ENCODE measurements around the gene PHACTR2. TPM values are rescaled to one million over a fixed set of nuclear protein-coding genes. Genes with fewer than 3 reads are reported as not detected.

The PHACTR2 gene
- total and polyA plus RNA-seq, 7 donors: 4.2 to 51.9 (median 17.6) TPM

DNA sequence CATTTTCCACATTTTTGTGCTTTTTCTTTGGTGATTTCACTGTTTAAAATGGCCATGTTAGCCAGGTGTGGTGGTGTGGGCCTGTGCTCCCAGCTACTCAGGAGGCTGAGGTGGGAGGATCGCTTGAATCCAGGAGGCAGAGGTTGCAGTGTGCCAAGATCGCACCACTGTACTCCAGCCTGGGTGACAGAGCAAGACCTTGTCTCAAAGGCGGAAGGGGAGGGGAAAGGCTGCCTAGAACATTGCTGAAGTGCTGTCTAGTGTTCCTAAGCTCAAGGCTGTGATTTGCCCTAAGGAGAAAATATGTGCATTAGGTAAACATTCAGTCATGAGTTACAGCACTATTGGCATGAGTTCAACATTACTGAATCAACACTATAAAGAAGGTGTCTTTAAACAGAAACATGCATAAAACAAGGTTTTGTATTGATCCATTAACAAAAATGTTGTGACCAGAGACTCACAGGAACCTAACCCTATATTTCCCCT lies 200.6 kb downstream of the PHACTR2 start:
- H3K27me3 ChIP-seq: no peaks in the 10 kb centered on the region
- intact Hi-C loops (cut with DNase I): no loop called here
- peaks cover 0 to 3% (median 1%) of the 10 kb centered on the region in 4 donors for H3K9me3 ChIP-seq
- no peaks in the 10 kb centered on the region for H3K4me1 ChIP-seq
- H3K27ac ChIP-seq: no peak overlapping the region
- no peaks in the 10 kb centered on the region for H3K36me3 ChIP-seq
- no peak overlapping the region for H3K4me3 ChIP-seq
- no peak for DNase-seq
- WGBS, 2 donors: 48 to 91% methylated on average over 3 of the region's 3 CpGs
- TF ChIP-seq, protein P1, sequence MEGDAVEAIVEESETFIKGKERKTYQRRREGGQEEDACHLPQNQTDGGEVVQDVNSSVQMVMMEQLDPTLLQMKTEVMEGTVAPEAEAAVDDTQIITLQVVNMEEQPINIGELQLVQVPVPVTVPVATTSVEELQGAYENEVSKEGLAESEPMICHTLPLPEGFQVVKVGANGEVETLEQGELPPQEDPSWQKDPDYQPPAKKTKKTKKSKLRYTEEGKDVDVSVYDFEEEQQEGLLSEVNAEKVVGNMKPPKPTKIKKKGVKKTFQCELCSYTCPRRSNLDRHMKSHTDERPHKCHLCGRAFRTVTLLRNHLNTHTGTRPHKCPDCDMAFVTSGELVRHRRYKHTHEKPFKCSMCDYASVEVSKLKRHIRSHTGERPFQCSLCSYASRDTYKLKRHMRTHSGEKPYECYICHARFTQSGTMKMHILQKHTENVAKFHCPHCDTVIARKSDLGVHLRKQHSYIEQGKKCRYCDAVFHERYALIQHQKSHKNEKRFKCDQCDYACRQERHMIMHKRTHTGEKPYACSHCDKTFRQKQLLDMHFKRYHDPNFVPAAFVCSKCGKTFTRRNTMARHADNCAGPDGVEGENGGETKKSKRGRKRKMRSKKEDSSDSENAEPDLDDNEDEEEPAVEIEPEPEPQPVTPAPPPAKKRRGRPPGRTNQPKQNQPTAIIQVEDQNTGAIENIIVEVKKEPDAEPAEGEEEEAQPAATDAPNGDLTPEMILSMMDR (IDR thresholded peaks at IDR 0.05): no peak
- TF ChIP-seq POLR2A (IDR thresholded peaks at IDR 0.05) (no peak), POLR2AphosphoS5 (IDR thresholded peaks at IDR 0.05) (no peak), EP300 (IDR thresholded peaks at IDR 0.05) (no peak)

DNA sequence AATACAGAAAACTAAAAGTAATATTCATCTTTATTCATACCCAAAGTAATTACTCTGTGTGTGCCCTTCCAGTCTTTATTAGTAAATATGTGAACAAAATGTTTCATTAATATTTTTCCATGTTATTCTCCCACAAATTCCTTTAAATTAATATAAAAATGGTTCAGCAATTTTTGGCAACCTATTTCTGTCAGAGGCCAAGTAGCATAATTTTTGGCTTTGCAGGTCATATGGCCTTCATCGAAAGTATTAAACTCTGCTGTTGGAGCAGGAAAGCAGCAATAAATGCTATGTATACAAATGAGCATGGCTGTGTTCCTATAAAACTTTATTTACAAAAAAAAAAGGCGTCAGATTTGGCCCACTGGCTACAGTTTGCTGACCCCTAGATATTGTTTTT lies 202.6 kb downstream of the PHACTR2 start:
- peaks cover 0 to 2% (median 0%) of the 10 kb centered on the region in 4 donors for H3K9me3 ChIP-seq
- intact Hi-C loops (cut with DNase I): no loop called here
- TF ChIP-seq, protein P1 (IDR thresholded peaks at IDR 0.05): no peak
- TF ChIP-seq POLR2A (IDR thresholded peaks at IDR 0.05) (no peak), EP300 (IDR thresholded peaks at IDR 0.05) (no peak), POLR2AphosphoS5 (IDR thresholded peaks at IDR 0.05) (no peak)

More for the DNA sequence above, 202.6 kb downstream of the PHACTR2 start:
- Histone ChIP-seq H3K4me1 (no peaks in the 10 kb centered on the region), H3K27ac (no peak overlapping the region), H3K27me3 (no peaks in the 10 kb centered on the region), H3K4me3 (no peak overlapping the region), H3K36me3 (no peaks in the 10 kb centered on the region)
- WGBS, 2 donors: 74 to 75% methylated on average over 2 of the region's 2 CpGs
- no peak for DNase-seq

Small RNA genes within 50 kb of the gene (small RNA-seq; reads per million reads assigned to genes)
- gene ZC2HC1B: 0 reads per million in 3 donors

Other genes with a start within 250 kb of the PHACTR2 start
- 1 to 10 TPM; 2.2 to 8.7 (median 2.9) TPM for gene ADAT2, start 227.3 kb upstream of the PHACTR2 start, total RNA-seq
- 1 to 10 TPM in 2 of 3 donors, under 1 TPM in 1; 0.60 to 6.0 (median 1.4) TPM for gene ADAT2, start 227.3 kb upstream of the PHACTR2 start, polyA plus RNA-seq
- 10 to 100 TPM; 10.6 to 16.1 (median 12.3) TPM for gene PEX3, start 227.2 kb upstream of the PHACTR2 start, total RNA-seq
- gene PEX3, start 227.2 kb upstream of the PHACTR2 start, polyA plus RNA-seq: 1 to 10 TPM; 5.1 to 6.5 (median 5.4) TPM
- 10 to 100 TPM; 14.9 to 24.3 (median 19.7) TPM for gene FUCA2, start 166.2 kb upstream of the PHACTR2 start, total RNA-seq
- gene FUCA2, start 166.2 kb upstream of the PHACTR2 start, polyA plus RNA-seq: 10 to 100 TPM; 16.2 to 51.4 (median 22.7) TPM
- gene LTV1, start 165.4 kb downstream of the PHACTR2 start, total RNA-seq: 10 to 100 TPM in 3 of 4 donors, 1 to 10 TPM in 1; 10.0 to 16.8 (median 16.4) TPM
- 10 to 100 TPM; 14.3 to 22.2 (median 16.2) TPM for gene LTV1, start 165.4 kb downstream of the PHACTR2 start, polyA plus RNA-seq
- not detected for gene ZC2HC1B, start 186.5 kb downstream of the PHACTR2 start, total RNA-seq
- gene ZC2HC1B, start 186.5 kb downstream of the PHACTR2 start, polyA plus RNA-seq: not detected